Uterus (tissue), 4 donors: ENCODE results near the gene CTNND2. TPM values are rescaled to one million over a fixed set of nuclear protein-coding genes. Genes with fewer than 3 reads are reported as not detected.

Experiments
- DNase-seq, 2 donors: peaks; one replicate each; pipeline ENCODE4 v3.0.0-alpha.2; 2019 to 2020
- H3K27ac ChIP-seq, 2 donors: fragments of 200-600 bp; sonication (generic); 1 replicate in 1 of 2; 2 replicates in 1 of 2; pipeline ENCODE4 v1.5.1; 2016 to 2018
- H3K27me3 ChIP-seq, 2 donors: fragments of 200-600 bp; sonication (generic); one replicate each; pipeline ENCODE4 v1.5.1; 2018 to 2019; ENCODE audit warnings: control low read depth in 1 of 2
- H3K36me3 ChIP-seq, 2 donors: fragments of 200-600 bp; sonication (generic); one replicate each; pipeline ENCODE4 v1.5.1; 2019; ENCODE audit warnings: control low read depth in 1 of 2
- H3K4me1 ChIP-seq, 2 donors: fragments of 200-600 bp; sonication (generic); one replicate each; pipeline ENCODE4 v1.5.1; 2018 to 2019; ENCODE audit warnings: control low read depth in 1 of 2
- H3K4me3 ChIP-seq, 2 donors: fragments of 200-600 bp; sonication (generic); 1 replicate in 1 of 2; 2 replicates in 1 of 2; pipeline ENCODE4 v1.5.1; 2018 to 2019; ENCODE audit warnings: mild to moderate bottlenecking in 1 of 2
- H3K9me3 ChIP-seq, 2 donors: fragments of 200-600 bp; sonication (generic); one replicate each; pipeline ENCODE4 v1.5.1; 2019; ENCODE audit warnings: control low read depth in 1 of 2
- POLR2A ChIP-seq, 2 donors: fragments of 450-650 bp; IDR thresholded peaks; one replicate each; pipeline ENCODE4 v1.6.1; 2016; ENCODE audit warnings: antibody characterized with exemption in 2 of 2, mild to moderate bottlenecking in 1 of 2, moderate library complexity in 1 of 2
- intact Hi-C: fragments of 100-400 bp; cut with DNase I; formaldehyde crosslinking; loops from one replicate; pipeline ENCODE4 v1.15.1; 2023; ENCODE audit warnings: low total_unique reads
- total RNA-seq, 4 donors: library from RNA; depleted of rRNA in 3 of 4; stranded (reverse); fragments of >200 nt in 3 of 4; gene quantifications; one replicate each; pipeline versions ENCODE4 v1.1.0 to v1.2.4, GENCODE V29; 2014 to 2023
- TF ChIP-seq, protein P1 (sequence below), 4 experiments: fragments of 200-600 bp in 2 of 4; fragments of 450-650 bp in 2 of 4; sonication (generic) in 2 of 4; IDR thresholded peaks; one replicate each; pipeline ENCODE4 v1.5.1; 2016 to 2019; ENCODE audit warnings: antibody characterized with exemption in 4 of 4, mild to moderate bottlenecking in 2 of 4, moderate library complexity in 1 of 4
- donor health status: DM: yes; HTN: yes; CAD: no.

Gene CTNND2
- total RNA-seq, 4 donors from 2014 or later, result 0.49 to 1.2 TPM; not detected in 2

DNA sequence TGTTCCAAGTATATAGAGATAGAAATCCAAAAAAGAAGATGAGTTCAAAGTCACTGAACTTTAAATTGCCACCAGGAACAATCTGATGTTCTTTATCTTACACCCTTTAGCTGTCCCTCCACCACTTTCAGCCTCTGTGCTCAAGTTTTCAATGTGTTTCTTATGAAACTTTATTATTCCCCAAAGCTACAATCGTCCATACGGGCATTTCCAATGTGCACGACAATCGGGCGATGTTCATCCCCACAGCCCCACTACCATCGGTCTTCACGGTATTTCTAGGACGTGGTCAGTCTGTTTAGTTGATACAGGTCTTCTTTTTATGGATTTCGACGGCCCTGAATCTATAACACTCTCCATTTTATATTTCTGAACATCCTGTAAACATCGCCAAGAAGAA is 904.5 kb downstream of the CTNND2 start:
- DNase-seq, result no peak
- Histone ChIP-seq H3K36me3 (no peaks in the 10 kb centered on the region), H3K27me3 (no peaks in the 10 kb centered on the region), H3K9me3 (no peaks in the 10 kb centered on the region), H3K4me1 (no peaks in the 10 kb centered on the region), H3K4me3 (no peak overlapping the region), H3K27ac (no peak overlapping the region)
- intact Hi-C loops, result no loop called here
- no peak for TF ChIP-seq POLR2A (IDR thresholded peaks at IDR 0.05)
- TF ChIP-seq, protein P1, sequence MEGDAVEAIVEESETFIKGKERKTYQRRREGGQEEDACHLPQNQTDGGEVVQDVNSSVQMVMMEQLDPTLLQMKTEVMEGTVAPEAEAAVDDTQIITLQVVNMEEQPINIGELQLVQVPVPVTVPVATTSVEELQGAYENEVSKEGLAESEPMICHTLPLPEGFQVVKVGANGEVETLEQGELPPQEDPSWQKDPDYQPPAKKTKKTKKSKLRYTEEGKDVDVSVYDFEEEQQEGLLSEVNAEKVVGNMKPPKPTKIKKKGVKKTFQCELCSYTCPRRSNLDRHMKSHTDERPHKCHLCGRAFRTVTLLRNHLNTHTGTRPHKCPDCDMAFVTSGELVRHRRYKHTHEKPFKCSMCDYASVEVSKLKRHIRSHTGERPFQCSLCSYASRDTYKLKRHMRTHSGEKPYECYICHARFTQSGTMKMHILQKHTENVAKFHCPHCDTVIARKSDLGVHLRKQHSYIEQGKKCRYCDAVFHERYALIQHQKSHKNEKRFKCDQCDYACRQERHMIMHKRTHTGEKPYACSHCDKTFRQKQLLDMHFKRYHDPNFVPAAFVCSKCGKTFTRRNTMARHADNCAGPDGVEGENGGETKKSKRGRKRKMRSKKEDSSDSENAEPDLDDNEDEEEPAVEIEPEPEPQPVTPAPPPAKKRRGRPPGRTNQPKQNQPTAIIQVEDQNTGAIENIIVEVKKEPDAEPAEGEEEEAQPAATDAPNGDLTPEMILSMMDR (IDR thresholded peaks at IDR 0.05), result no peak

DNA sequence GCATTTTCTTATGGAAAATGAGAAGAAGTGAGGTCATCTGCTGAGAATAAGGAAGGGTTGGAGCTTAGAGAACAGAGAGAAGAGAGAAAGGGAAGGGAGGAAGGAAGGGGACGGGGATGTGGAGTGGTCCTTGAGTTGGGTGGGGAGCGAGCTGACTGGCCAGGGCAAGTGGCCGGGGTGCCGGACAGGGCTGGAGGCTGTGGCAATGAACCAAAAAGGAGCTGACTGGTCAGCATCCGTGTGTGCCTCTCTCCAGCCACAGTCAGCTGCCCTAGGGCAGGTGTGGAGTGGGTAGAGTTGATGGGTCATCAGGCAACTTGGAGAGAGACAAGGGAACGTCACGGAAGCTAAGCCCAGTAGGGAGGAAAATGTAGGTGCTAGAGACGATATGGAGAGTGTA is 908.4 kb downstream of the CTNND2 start:
- Histone ChIP-seq H3K27ac (no peak overlapping the region), H3K27me3 (no peaks in the 10 kb centered on the region), H3K4me1 (no peaks in the 10 kb centered on the region), H3K9me3 (no peaks in the 10 kb centered on the region), H3K36me3 (no peaks in the 10 kb centered on the region), H3K4me3 (no peak overlapping the region)
- no peak for DNase-seq
- TF ChIP-seq, protein P1 (IDR thresholded peaks at IDR 0.05), result no peak
- no peak for TF ChIP-seq POLR2A (IDR thresholded peaks at IDR 0.05)
- intact Hi-C loops, result no loop called here

DNA sequence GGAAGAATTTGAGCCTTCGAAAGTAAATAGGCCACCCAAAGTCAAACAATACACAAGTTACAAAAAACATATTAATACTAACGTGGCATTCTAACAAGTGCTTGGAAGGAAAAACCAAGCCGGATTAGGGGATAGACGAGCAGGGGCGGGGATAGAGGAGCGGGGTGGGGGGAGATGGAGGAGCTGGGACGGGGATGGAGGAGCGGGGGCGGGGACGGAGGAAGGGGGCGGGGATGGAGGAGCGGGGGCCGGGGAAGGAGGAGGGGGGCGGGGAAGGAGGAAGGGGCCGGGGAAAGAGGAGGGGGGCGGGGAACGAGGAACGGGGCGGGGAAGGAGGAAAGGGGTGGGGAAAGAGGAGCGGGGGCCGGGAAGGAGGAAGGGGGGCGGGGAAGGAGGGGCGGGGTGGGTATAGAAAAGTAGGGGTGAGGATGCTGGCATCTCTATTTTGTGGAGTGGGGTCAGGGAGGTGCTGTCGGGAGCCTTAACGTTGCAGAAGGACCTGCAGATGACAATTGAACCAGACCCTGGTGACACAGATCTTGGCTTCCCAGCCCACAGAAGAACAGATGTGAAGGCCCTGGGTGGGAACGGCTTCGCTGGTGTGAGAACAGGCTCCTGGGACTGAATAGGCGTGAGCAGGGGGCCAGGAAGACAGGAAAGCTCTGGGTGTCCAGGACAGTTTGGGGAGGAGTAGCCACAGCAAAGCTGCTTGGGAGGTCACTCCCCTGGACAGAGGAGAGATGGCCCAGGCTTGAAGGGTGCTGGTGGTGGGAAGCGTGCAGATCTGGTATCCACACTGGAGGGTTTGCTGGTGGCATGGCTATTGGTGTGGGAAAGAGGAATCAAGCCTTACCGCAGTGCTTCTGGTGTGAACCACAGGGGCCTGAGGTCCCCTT is 909.9 kb downstream of the CTNND2 start:
- DNase-seq, result no peak
- H3K4me1 ChIP-seq, result no peaks in the 10 kb centered on the region
- H3K4me3 ChIP-seq, result no peak overlapping the region
- intact Hi-C loops, result no loop called here
- no peaks in the 10 kb centered on the region for H3K36me3 ChIP-seq
- H3K9me3 ChIP-seq, result no peaks in the 10 kb centered on the region
- H3K27me3 ChIP-seq, result no peaks in the 10 kb centered on the region
- TF ChIP-seq, protein P1 (IDR thresholded peaks at IDR 0.05), result no peak
- no peak for TF ChIP-seq POLR2A (IDR thresholded peaks at IDR 0.05)
- no peak overlapping the region for H3K27ac ChIP-seq

DNA sequence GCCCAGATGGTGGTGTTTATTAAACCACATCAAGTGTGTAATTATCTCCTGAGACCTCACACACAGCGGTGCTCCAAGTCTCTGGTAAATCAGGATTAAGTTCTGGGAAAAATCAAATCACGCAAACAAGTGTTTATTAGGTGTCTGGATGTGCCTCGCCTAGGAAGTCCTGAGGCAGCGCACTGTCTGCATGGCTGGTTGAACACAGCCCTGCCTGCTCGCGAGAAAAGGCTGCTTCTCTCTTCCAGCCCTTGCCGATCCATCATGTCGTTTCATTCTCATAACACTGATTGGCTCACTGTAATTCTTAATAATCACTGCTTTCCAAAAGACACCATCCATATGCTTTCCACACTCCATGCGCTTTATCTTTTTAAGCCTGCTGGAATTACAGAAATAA is 913.6 kb downstream of the CTNND2 start:
- DNase-seq, result no peak
- H3K27ac ChIP-seq, result no peak overlapping the region
- TF ChIP-seq, protein P1 (IDR thresholded peaks at IDR 0.05), result no peak

DNA sequence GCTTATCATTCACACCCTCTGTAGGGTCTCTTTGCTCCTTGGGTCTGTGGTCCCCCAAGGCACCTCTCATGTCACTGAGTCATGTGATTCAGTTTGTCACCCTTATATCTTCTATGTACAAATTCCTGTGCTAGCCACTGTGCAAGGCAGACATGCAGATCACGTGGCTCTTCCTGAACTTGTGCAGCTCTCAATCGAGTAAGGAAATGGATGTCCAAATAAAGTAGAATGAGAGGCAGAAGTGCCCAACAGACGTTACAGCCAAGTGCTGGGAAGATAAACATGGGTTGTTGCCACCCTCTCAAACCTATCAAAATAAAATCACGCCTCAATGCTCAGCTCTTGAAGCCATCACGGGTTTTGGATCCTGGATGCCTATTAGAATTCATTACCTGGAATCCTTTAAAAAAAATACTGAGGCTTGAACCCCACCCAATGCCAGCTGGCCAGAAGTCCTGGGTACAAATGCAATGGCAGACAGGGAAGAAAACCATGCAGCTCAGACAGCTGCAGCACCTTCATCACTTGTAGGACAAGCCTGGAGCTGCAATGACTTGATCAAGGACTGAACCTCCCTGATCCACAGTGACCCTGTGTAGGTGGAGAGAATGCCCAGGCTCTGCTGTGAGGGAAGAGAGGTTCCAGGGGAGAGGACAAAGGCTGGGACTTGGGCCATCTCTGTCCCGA is 914.5 kb downstream of the CTNND2 start:
- no peaks in the 10 kb centered on the region for H3K27me3 ChIP-seq
- no peak overlapping the region for H3K27ac ChIP-seq
- H3K9me3 ChIP-seq, result no peaks in the 10 kb centered on the region
- H3K4me3 ChIP-seq, result no peak overlapping the region
- H3K36me3 ChIP-seq, result no peaks in the 10 kb centered on the region
- no peak for TF ChIP-seq POLR2A (IDR thresholded peaks at IDR 0.05)
- TF ChIP-seq, protein P1 (IDR thresholded peaks at IDR 0.05), result no peak
- intact Hi-C loops, result no loop called here
- no peaks in the 10 kb centered on the region for H3K4me1 ChIP-seq
- DNase-seq, result no peak

More for the DNA sequence above, 913.6 kb downstream of the CTNND2 start:
- no peaks in the 10 kb centered on the region for H3K4me1 ChIP-seq
- H3K4me3 ChIP-seq, result no peak overlapping the region
- H3K36me3 ChIP-seq, result no peaks in the 10 kb centered on the region
- no peaks in the 10 kb centered on the region for H3K9me3 ChIP-seq
- H3K27me3 ChIP-seq, result no peaks in the 10 kb centered on the region
- intact Hi-C loops, result no loop called here
